ENCODE data around the gene OR52E1.

Gene OR52E1

DNA sequence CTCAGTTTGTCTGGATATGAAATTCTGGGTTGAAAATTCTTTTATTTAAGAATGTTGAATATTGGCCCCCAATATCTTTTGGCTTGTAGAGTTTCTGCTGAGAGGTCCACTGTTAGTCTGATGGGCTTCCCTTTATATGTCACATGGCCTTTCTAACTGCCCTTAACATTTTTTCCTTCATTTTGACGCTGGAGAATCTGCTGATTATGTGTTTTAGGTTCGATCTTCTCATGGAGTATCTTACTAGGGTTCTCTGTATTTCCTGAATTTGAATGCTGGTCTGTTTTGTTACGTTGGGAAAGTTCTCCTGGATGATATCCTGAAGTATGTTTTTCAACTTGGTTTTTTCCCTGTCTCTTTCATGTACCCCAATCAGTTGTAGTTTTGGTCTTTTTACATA lies 46.0 kb downstream of the OR52E1 start:
- Histone ChIP-seq H3K9ac (ENCODE audit: low read length) (no peak overlapping the region), H3K4me2 (ENCODE audit: low read depth, low read length) (no peak overlapping the region), H3K36me3 (replicated peaks; ENCODE audit: insufficient read depth, low read length) (no peaks in the 10 kb centered on the region), H3K79me2 (ENCODE audit: low read length) (no peaks in the 10 kb centered on the region), H3K27me3 (replicated peaks; ENCODE audit: insufficient read depth, low read length) (no peaks in the 10 kb centered on the region), H3F3A (ENCODE audit: insufficient read depth, low read length) (no peaks in the 10 kb centered on the region), H4K20me1 (ENCODE audit: insufficient read depth, low read length) (no peaks in the 10 kb centered on the region), H2AFZ (ENCODE audit: low read length) (no peak overlapping the region), H3K4me3 (ENCODE audit: low read length) (no peak overlapping the region), H3K9me2 (replicated peaks; ENCODE audit: insufficient read depth, low read length) (no peaks in the 10 kb centered on the region), H3K9me3 (replicated peaks; ENCODE audit: insufficient read depth, low read length) (no peaks in the 10 kb centered on the region), H3K4me1 (ENCODE audit: low read length) (no peaks in the 10 kb centered on the region), H3K27ac (ENCODE audit: low read length) (no peak overlapping the region)
- DNase-seq, result no peak
- TF ChIP-seq EZH2 (optimal IDR thresholded peaks at IDR 0.05; ENCODE audit: low read depth, low read length), result no peak
- TF ChIP-seq EZH2phosphoT487 (IDR thresholded peaks at IDR 0.05; ENCODE audit: low read length), result no peak
- TF ChIP-seq, protein P1, sequence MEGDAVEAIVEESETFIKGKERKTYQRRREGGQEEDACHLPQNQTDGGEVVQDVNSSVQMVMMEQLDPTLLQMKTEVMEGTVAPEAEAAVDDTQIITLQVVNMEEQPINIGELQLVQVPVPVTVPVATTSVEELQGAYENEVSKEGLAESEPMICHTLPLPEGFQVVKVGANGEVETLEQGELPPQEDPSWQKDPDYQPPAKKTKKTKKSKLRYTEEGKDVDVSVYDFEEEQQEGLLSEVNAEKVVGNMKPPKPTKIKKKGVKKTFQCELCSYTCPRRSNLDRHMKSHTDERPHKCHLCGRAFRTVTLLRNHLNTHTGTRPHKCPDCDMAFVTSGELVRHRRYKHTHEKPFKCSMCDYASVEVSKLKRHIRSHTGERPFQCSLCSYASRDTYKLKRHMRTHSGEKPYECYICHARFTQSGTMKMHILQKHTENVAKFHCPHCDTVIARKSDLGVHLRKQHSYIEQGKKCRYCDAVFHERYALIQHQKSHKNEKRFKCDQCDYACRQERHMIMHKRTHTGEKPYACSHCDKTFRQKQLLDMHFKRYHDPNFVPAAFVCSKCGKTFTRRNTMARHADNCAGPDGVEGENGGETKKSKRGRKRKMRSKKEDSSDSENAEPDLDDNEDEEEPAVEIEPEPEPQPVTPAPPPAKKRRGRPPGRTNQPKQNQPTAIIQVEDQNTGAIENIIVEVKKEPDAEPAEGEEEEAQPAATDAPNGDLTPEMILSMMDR (IDR thresholded peaks at IDR 0.05; ENCODE audit: low read length), result no peak

DNA sequence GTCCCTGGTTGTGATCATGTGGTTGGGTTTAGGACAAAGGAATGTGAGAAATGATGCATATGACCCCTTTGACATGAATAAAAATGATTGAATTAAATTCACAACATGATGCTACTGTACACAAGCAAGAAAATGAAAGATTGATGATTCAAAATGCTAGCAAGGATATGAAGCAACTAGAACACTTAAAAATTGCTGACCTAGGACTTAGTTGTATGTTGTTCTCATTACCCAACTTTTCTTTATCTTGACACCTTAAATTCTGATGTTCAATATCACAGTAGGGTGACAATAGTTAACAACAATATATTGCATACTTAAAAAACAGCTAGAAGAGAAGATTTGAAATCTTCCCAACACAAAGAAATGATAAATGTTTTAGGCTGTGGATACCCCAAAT lies 48.2 kb downstream of the OR52E1 start:
- no peaks in the 10 kb centered on the region for H3K9me2 ChIP-seq (replicated peaks; ENCODE audit: insufficient read depth, low read length)
- no peaks in the 10 kb centered on the region for H3K27me3 ChIP-seq (replicated peaks; ENCODE audit: insufficient read depth, low read length)
- H3K4me1 ChIP-seq (ENCODE audit: low read length), result no peaks in the 10 kb centered on the region
- H3K9me3 ChIP-seq (replicated peaks; ENCODE audit: insufficient read depth, low read length), result no peaks in the 10 kb centered on the region
- no peak overlapping the region for H3K4me2 ChIP-seq (ENCODE audit: low read depth, low read length)
- H3K4me3 ChIP-seq (ENCODE audit: low read length), result no peak overlapping the region
- no peaks in the 10 kb centered on the region for H3K79me2 ChIP-seq (ENCODE audit: low read length)
- TF ChIP-seq, protein P1 (IDR thresholded peaks at IDR 0.05; ENCODE audit: low read length), result no peak
- TF ChIP-seq EZH2phosphoT487 (IDR thresholded peaks at IDR 0.05; ENCODE audit: low read length) (no peak), EZH2 (optimal IDR thresholded peaks at IDR 0.05; ENCODE audit: low read depth, low read length) (no peak)
- no peak overlapping the region for H3K9ac ChIP-seq (ENCODE audit: low read length)
- no peaks in the 10 kb centered on the region for H3F3A ChIP-seq (ENCODE audit: insufficient read depth, low read length)
- DNase-seq, result no peak
- H4K20me1 ChIP-seq (ENCODE audit: insufficient read depth, low read length), result no peaks in the 10 kb centered on the region
- no peak overlapping the region for H2AFZ ChIP-seq (ENCODE audit: low read length)
- no peak overlapping the region for H3K27ac ChIP-seq (ENCODE audit: low read length)
- no peaks in the 10 kb centered on the region for H3K36me3 ChIP-seq (replicated peaks; ENCODE audit: insufficient read depth, low read length)

DNA sequence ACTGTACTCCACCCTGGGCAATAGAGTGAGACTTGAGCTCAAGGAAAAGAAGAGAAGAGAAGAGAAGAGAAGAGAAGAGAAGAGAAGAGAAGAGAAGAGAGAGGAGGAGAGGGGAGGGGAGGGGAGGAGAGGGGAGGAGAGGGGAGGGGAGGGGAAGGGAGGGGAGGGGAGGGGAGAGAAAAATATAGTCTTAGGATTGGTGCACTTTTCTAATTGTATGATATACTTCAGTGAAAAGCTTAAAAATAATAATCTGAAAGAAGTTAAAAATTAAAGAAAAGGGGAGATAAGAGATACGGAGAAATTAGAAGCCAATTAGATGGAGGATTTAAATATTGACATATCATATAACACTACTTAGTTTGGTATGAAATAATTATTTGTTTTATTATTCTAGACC lies 49.5 kb downstream of the OR52E1 start:
- Histone ChIP-seq H3K4me2 (ENCODE audit: low read depth, low read length) (no peak overlapping the region), H3K9me3 (replicated peaks; ENCODE audit: insufficient read depth, low read length) (no peaks in the 10 kb centered on the region), H3F3A (ENCODE audit: insufficient read depth, low read length) (no peaks in the 10 kb centered on the region), H3K9me2 (replicated peaks; ENCODE audit: insufficient read depth, low read length) (no peaks in the 10 kb centered on the region), H3K27me3 (replicated peaks; ENCODE audit: insufficient read depth, low read length) (no peaks in the 10 kb centered on the region), H4K20me1 (ENCODE audit: insufficient read depth, low read length) (no peaks in the 10 kb centered on the region), H3K79me2 (ENCODE audit: low read length) (no peaks in the 10 kb centered on the region), H3K27ac (ENCODE audit: low read length) (no peak overlapping the region), H3K36me3 (replicated peaks; ENCODE audit: insufficient read depth, low read length) (no peaks in the 10 kb centered on the region), H3K4me1 (ENCODE audit: low read length) (no peaks in the 10 kb centered on the region), H2AFZ (ENCODE audit: low read length) (no peak overlapping the region), H3K9ac (ENCODE audit: low read length) (no peak overlapping the region), H3K4me3 (ENCODE audit: low read length) (no peak overlapping the region)
- no peak for TF ChIP-seq EZH2 (optimal IDR thresholded peaks at IDR 0.05; ENCODE audit: low read depth, low read length)
- TF ChIP-seq, protein P1 (IDR thresholded peaks at IDR 0.05; ENCODE audit: low read length), result no peak
- no peak for TF ChIP-seq EZH2phosphoT487 (IDR thresholded peaks at IDR 0.05; ENCODE audit: low read length)
- no peak for DNase-seq
